ENCODE results near the gene TTYH3. TPM values are rescaled to one million over a fixed set of nuclear protein-coding genes. Genes with fewer than 3 reads are reported as not detected.

TTYH3 gene
- total and polyA plus RNA-seq, 9 donors, result 5.6 to 34.4 (median 22.0) TPM

DNA sequence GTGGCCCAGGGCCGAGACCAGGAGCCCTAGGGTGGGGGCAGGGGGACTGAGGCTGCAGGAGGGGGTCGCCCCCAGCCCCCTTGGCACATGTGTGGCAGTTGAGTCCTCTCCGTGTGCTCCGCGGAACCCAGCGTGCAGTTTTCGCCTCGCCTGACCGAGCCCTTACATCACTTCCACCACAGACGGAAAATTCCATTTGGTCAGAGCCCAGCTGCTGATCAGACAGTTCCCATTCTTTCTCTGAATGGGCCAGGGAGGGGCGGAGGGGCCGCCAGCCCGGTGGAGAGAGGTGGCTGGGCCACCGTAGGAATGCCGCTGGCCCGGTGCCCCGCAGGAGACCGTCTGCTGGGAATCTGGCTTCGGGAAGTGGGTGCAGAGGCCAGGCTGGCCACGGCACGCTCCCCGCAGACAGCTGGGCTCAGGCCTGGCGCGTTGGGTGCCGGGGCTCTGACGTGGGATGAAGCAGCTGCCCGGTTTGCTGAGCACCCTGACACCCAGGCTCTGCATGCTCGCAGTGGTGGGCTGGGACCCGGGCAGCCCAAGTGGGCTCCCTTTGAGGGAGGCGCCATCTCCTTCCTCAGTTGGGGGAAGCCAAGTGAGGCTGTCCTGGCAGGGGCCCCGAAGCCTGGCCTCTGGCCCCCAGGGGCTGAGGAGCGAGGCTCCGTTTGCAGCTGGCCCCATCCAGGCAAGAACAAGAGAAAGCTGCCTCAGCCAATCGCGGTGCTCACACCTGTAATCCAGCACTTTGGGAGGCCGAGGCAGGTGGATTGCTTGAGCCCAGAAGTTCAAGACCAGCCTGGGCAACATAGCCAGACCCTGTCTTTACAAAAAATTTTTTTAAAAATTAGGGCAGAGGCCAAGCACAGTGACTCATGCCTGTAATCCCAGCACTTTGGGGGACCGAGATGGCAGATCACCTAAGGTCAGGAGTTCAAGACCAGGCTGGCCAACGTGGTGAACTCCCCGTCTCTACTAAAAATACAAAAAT, 9.9 kb downstream of the TTYH3 start:
- Histone ChIP-seq H3K27ac (peak overlapping the region; percentile 33 to 56), H3K27me3 (no peaks in the 10 kb centered on the region), H3K4me3 (peak overlapping the region; percentile 2), H3K36me3 (no peaks in the 10 kb centered on the region), H3K9me3 (no peaks in the 10 kb centered on the region), H3K4me1 (ENCODE audit: insufficient read depth) (peaks cover 29% of the 10 kb centered on the region)
- 13 to 18% (median 15%) methylated on average over 31 to 39 of the region's 39 CpGs for WGBS, 3 donors
- peak; percentile 85 to 92 (median 88) for DNase-seq
- intact Hi-C loops (cut with DNase I), result no loop called here
- TF ChIP-seq EP300 (IDR thresholded peaks at IDR 0.05) (peak; percentile 75), POLR2A (IDR thresholded peaks at IDR 0.05) (no peak)

DNA sequence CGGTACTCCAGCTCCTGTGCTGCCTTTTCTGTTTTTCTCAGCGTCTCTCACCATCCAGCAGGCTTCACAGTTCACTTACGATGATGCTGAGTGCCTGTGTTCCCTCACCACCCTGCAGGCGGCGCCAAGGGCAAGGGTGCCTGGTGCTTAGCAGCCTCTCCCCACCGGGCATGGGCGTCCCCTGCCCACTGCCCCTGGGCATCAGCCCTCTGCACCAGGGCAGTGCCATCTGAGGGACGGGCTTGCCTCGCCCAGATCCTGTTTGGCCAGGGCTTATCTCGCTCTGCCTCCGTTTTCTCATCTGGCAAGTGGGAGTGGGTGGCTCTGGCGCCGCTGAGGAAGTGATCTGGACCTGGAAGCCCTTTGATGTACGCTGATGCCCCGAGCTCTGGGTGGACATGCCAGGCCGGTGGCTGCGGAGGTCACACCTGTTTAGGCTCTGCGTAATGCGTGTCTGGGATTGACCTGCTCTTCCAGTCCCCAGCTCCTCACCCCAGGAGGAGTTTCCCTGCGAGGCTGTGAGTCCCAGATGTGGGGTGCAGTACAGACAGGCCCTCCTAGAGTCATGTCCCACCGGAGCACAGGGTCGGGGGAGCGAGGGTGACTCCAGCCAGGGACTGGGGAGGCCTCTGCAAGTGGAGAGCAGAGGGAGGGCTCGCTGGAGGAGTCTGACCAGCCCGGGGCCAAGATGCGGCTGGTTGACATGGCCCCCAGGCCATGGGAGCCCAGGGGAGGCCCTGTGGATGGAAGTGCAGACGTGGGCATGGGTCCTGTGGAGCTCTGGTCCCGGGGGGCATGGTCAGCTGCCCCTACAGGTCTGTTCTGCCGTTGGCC, 11.8 kb downstream of the TTYH3 start:
- Histone ChIP-seq H3K36me3 (no peaks in the 10 kb centered on the region), H3K27me3 (no peaks in the 10 kb centered on the region), H3K27ac (no peak overlapping the region), H3K9me3 (no peaks in the 10 kb centered on the region), H3K4me3 (no peak overlapping the region), H3K4me1 (ENCODE audit: insufficient read depth) (peaks cover 19% of the 10 kb centered on the region)
- TF ChIP-seq, protein P1, sequence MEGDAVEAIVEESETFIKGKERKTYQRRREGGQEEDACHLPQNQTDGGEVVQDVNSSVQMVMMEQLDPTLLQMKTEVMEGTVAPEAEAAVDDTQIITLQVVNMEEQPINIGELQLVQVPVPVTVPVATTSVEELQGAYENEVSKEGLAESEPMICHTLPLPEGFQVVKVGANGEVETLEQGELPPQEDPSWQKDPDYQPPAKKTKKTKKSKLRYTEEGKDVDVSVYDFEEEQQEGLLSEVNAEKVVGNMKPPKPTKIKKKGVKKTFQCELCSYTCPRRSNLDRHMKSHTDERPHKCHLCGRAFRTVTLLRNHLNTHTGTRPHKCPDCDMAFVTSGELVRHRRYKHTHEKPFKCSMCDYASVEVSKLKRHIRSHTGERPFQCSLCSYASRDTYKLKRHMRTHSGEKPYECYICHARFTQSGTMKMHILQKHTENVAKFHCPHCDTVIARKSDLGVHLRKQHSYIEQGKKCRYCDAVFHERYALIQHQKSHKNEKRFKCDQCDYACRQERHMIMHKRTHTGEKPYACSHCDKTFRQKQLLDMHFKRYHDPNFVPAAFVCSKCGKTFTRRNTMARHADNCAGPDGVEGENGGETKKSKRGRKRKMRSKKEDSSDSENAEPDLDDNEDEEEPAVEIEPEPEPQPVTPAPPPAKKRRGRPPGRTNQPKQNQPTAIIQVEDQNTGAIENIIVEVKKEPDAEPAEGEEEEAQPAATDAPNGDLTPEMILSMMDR (IDR thresholded peaks at IDR 0.05), result no peak
- TF ChIP-seq EP300 (IDR thresholded peaks at IDR 0.05) (no peak), POLR2A (IDR thresholded peaks at IDR 0.05) (no peak)
- WGBS, 3 donors, result 85 to 88% (median 87%) methylated on average over 29 of the region's 29 CpGs
- intact Hi-C loops (cut with DNase I), result no loop called here
- DNase-seq, result peak in 1 of 5 donors; percentile 18

DNA sequence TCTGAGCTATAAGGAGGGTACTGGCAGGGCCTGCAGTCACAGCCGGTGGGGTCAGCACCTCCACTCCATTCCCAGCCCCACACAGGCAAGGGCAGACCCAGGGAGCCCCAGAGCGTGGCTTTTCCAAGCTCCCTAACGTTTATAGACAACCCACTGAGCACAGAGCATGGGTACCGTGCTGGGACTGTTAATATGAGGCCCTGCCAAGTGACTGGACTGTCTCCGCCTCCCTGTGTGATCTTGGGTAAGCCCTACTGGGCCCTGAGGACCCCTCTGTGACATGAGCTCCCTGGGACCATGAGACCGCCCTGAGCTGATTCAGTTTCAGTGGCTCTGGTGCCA, 12.4 kb downstream of the TTYH3 start:
- TF ChIP-seq, protein P1 (IDR thresholded peaks at IDR 0.05), result no peak
- TF ChIP-seq EP300 (IDR thresholded peaks at IDR 0.05) (no peak), POLR2A (IDR thresholded peaks at IDR 0.05) (no peak)
- Histone ChIP-seq H3K36me3 (no peaks in the 10 kb centered on the region), H3K27ac (no peak overlapping the region), H3K4me1 (ENCODE audit: insufficient read depth) (peaks cover 19% of the 10 kb centered on the region), H3K27me3 (no peaks in the 10 kb centered on the region), H3K4me3 (no peak overlapping the region), H3K9me3 (no peaks in the 10 kb centered on the region)
- intact Hi-C loops (cut with DNase I), result no loop called here
- no peak for DNase-seq
- WGBS, 3 donors, result 78 to 79% (median 78%) methylated on average over 6 of the region's 6 CpGs

DNA sequence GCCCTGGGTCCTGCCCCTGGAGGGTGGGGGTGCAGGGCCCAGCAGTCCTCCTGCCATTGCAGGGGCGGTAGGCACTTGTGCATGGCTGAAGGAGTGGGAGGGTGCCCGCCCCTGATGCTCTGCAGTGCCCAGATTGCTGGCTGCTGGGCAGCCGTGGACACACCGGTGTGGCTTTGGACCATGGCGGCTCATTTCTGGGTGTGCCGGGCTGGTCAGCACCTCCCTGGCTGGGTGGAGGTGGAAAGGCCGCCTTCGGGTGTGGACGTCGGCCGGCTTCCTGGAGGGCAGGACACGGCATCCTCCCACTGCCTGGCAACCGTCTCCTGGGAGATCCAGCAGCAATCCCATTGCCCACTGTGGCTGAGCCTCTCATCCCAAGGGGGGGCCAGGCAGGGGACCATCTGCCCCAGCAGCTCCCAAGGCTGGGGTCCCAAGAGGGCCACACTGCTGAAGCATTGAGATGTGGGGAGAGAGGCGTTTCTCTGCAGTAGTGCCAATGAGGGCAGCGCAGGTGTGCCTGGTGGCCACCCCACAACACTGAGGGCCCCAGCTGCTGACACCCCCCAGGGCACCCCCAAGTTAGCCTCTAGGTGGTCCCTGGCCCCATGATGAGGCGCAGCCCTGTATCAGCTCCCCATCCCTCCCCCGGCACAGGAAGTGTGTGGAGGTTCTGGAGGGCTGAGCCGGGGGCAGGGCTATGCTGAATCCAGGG, 12.9 kb downstream of the TTYH3 start:
- intact Hi-C loops (cut with DNase I), result loop anchor here in 1 of 4 donors (1.0 kb wide), 1 partner anchor 60 kb away; no protein-coding TSS in a partner anchor
- no peak overlapping the region for H3K4me3 ChIP-seq
- H3K27ac ChIP-seq, result no peak overlapping the region
- WGBS, 3 donors, result 70 to 81% (median 79%) methylated on average over 9 to 18 of the region's 18 CpGs
- H3K27me3 ChIP-seq, result no peaks in the 10 kb centered on the region
- TF ChIP-seq, protein P1 (IDR thresholded peaks at IDR 0.05), result no peak
- TF ChIP-seq POLR2A (IDR thresholded peaks at IDR 0.05), result no peak
- TF ChIP-seq EP300 (IDR thresholded peaks at IDR 0.05), result no peak
- peak in 1 of 5 donors; percentile 31 for DNase-seq
- H3K9me3 ChIP-seq, result no peaks in the 10 kb centered on the region
- peaks cover 19% of the 10 kb centered on the region for H3K4me1 ChIP-seq (ENCODE audit: insufficient read depth)
- no peaks in the 10 kb centered on the region for H3K36me3 ChIP-seq

All from ovary (tissue), 9 donors.